Activated CD8-positive, alpha-beta T cell treated with anti-CD3 and anti-CD28 coated beads, Interleukin-2, amount 10 ng/mL, durations not matched to agents 7 days and 5 days (primary cell): ENCODE results near the gene FXR2. TPM values are rescaled to one million over a fixed set of nuclear protein-coding genes. Genes with fewer than 3 reads are reported as not detected.
A peak's percentile ranks its signal among the peaks of the same experiment; 100 is the strongest.

ENCODE experiments used
- ATAC-seq: fragments of 150-1000 bp; cut with Tn5 transposase; one replicate; pipeline ENCODE4 v1.10.0; 2021; ENCODE audit warnings: moderate library complexity
- CTCF ChIA-PET: fragments of 350-600 bp; sonication (Branson Sonifier 250); formaldehyde crosslinking; loops from one replicate; lab custom pipeline; 2021; ENCODE audit warnings: antibody characterized with exemption; lab: Charles Lee
- POLR2A ChIA-PET: fragments of 350-600 bp; sonication (Branson Sonifier 250); formaldehyde crosslinking; loops from one replicate; lab custom pipeline; 2021; ENCODE audit warnings: antibody characterized with exemption; lab: Charles Lee
- DNase-seq: peaks from one replicate; pipeline ENCODE4 v3.0.0-alpha.2; 2020
- H3K27ac Mint-ChIP-seq: one replicate; pipeline ENCODE4 v1.8.0; 2021; ENCODE audit warnings: mild to moderate bottlenecking, mixed read lengths
- H3K27me3 Mint-ChIP-seq: one replicate; pipeline ENCODE4 v1.8.0; 2021; ENCODE audit warnings: low read depth, mixed read lengths
- H3K36me3 Mint-ChIP-seq: one replicate; pipeline ENCODE4 v1.8.0; 2021; ENCODE audit warnings: low read depth, mixed read lengths
- H3K4me1 Mint-ChIP-seq: one replicate; pipeline ENCODE4 v1.8.0; 2021; ENCODE audit warnings: low read depth, mixed read lengths
- H3K4me3 Mint-ChIP-seq: one replicate; pipeline ENCODE4 v1.8.0; 2021; ENCODE audit warnings: mild to moderate bottlenecking, mixed read lengths
- H3K9me3 Mint-ChIP-seq: one replicate; pipeline ENCODE4 v1.8.0; 2022; ENCODE audit warnings: mixed read lengths; ENCODE audit not compliant: insufficient read depth
- total RNA-seq, 2 experiments: library from RNA; stranded (reverse); gene quantifications; one replicate each; pipeline ENCODE4 v1.2.3, GENCODE V29; 2021

Gene FXR2
- total RNA-seq, 2 experiments from 2014 or later = 27.6 to 31.8 TPM

DNA sequence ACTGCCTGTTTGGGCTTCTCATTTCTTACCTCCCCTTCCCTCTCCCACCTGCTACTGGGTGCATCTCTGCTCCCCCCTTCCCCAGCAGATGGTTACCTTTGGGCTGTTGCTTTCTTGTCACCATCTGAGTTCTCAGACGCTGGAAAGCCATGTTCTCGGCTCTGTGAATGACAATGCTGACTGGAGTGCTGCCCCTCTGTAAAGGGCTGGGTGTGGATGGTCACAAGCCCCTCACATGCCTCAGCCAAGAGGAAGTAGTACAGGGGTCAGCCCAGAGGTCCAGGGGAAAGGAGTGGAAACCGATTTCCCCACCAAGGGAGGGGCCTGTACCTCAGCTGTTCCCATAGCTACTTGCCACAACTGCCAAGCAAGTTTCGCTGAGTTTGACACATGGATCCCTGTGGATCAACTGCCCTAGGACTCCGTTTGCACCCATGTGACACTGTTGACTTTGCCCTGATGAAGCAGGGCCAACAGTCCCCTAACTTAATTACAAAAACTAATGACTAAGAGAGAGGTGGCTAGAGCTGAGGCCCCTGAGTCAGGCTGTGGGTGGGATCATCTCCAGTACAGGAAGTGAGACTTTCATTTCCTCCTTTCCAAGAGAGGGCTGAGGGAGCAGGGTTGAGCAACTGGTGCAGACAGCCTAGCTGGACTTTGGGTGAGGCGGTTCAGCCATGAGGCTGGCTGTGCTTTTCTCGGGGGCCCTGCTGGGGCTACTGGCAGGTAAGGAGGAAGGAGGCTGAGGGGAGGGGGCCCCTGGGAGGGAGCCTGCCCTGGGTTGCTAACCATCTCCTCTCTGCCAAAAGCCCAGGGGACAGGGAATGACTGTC lies 35.5 kb downstream of the FXR2 start, which contains the start of gene CD68:
Gene CD68 (plus strand): TSS at position 638 of the 833 bp plus-strand sequence. CDS start 40 bp downstream, at position 678.
- H3K4me1 Mint-ChIP-seq = peaks cover 91% of the 10 kb centered on the region
- POLR2A ChIA-PET = interaction anchor here (1.0 to 6.8 kb wide), 6 partner anchors 7 to 278 kb away, joined by 3 to 105 read pairs (median 9); partner anchors contain the start of genes NAA38, POLR2A, SENP3 and SOX15
- H3K36me3 Mint-ChIP-seq = peaks cover 77% of the 10 kb centered on the region
- no peaks in the 10 kb centered on the region for H3K9me3 Mint-ChIP-seq
- no peaks in the 10 kb centered on the region for H3K27me3 Mint-ChIP-seq
- ATAC-seq = peak; percentile 34
- peak; percentile 77 for DNase-seq
- CTCF ChIA-PET = interaction anchor here (1.0 to 2.6 kb wide), 3 partner anchors 10 to 109 kb away, joined by 5 to 14 read pairs (median 13); partner anchors contain the start of genes SENP3, SOX15 and WRAP53
- peak within 1 kb of the TSS; percentile 55 for H3K4me3 Mint-ChIP-seq
- peak within 1 kb of the TSS; percentile 87 for H3K27ac Mint-ChIP-seq

GRCh38 chr17:7577327-7578199 lies 37.1 kb downstream of the FXR2 start:
- Mint-ChIP-seq H3K36me3 (peaks cover 91% of the 10 kb centered on the region), H3K9me3 (no peaks in the 10 kb centered on the region), H3K4me1 (peaks cover 88% of the 10 kb centered on the region), H3K27me3 (no peaks in the 10 kb centered on the region), H3K27ac (peak overlapping the region; percentile 100), H3K4me3 (peak overlapping the region; percentile 50)
- POLR2A ChIA-PET = interaction anchor here (5.4 kb wide), 1 partner anchor 110 kb away, joined by 50 read pairs; the partner anchor contains the start of genes TP53 and WRAP53
- CTCF ChIA-PET = interaction anchor here (0.9 to 4.1 kb wide), 2 partner anchors 12 to 110 kb away, joined by 4 to 23 read pairs; partner anchors contain the start of genes SOX15, TP53 and WRAP53
- DNase-seq = no peak
- no peak for ATAC-seq

DNA sequence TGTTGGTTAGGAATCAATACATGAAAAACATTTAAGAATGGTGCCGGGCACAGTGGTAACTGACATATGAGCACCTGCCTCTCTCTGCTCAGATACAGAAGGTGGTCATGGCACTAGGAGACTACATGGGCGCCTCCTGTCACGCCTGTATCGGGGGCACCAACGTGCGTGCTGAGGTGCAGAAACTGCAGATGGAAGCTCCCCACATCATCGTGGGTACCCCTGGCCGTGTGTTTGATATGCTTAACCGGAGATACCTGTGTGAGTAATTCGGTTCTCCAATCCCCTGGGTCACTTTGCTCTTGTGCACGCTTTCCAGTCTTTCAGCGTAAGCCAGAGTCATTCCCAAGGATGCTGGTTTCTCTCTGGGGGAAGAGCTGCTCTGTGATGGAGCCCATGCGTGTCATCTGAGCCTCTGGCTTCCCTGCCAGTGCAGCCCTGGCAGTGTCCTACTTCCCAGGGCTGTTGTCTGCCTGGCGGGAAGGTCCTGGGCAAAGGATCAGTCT lies 38.2 kb downstream of the FXR2 start:
- Mint-ChIP-seq H3K27ac (peak overlapping the region; percentile 100), H3K4me1 (peaks cover 82% of the 10 kb centered on the region), H3K27me3 (no peaks in the 10 kb centered on the region), H3K4me3 (peak overlapping the region; percentile 93), H3K36me3 (peaks cover 88% of the 10 kb centered on the region), H3K9me3 (no peaks in the 10 kb centered on the region)
- ChIA-PET POLR2A (interaction anchor here (1.0 to 7.4 kb wide), 5 partner anchors 6 to 111 kb away, joined by 3 to 105 read pairs (median 9); partner anchors contain the start of genes CD68, MPDU1, TP53 and WRAP53), CTCF (interaction anchor here (0.9 to 7.6 kb wide), 5 partner anchors 13 to 531 kb away, joined by 3 to 43 read pairs (median 12); partner anchors contain the start of genes SENP3, SOX15, TP53 and WRAP53)
- no peak for ATAC-seq
- DNase-seq = no peak

GRCh38 chr17:7575959-7576358 lies 38.7 kb downstream of the FXR2 start:
- POLR2A ChIA-PET = interaction anchor here (0.6 to 7.4 kb wide), 7 partner anchors 7 to 240 kb away, joined by 3 to 105 read pairs (median 3); partner anchors contain the start of genes ACAP1, CD68, MPDU1 and TP53
- Mint-ChIP-seq H3K4me3 (peak overlapping the region; percentile 93), H3K9me3 (no peaks in the 10 kb centered on the region), H3K36me3 (peaks cover 87% of the 10 kb centered on the region), H3K27me3 (no peaks in the 10 kb centered on the region), H3K4me1 (peaks cover 82% of the 10 kb centered on the region), H3K27ac (peak overlapping the region; percentile 100)
- ATAC-seq = no peak
- no peak for DNase-seq
- CTCF ChIA-PET = interaction anchor here (0.8 to 7.6 kb wide), 6 partner anchors 11 to 530 kb away, joined by 3 to 43 read pairs (median 8); partner anchors contain the start of genes SENP3, SOX15, TP53 and WRAP53

- ChIA-PET CTCF (interaction anchor here (0.8 to 7.6 kb wide), 6 partner anchors 12 to 530 kb away, joined by 3 to 43 read pairs (median 8); partner anchors contain the start of genes SENP3, SOX15, TP53 and WRAP53), POLR2A (interaction anchor here (0.6 to 7.4 kb wide), 7 partner anchors 7 to 239 kb away, joined by 3 to 105 read pairs (median 3); partner anchors contain the start of genes ACAP1, CD68, MPDU1 and TP53)
- H3K27ac Mint-ChIP-seq = peak overlapping the region; percentile 100
- ATAC-seq (no peak), DNase-seq (no peak)
- peaks cover 87% of the 10 kb centered on the region for H3K36me3 Mint-ChIP-seq
- no peaks in the 10 kb centered on the region for H3K27me3 Mint-ChIP-seq
- peak overlapping the region; percentile 93 for H3K4me3 Mint-ChIP-seq
- no peaks in the 10 kb centered on the region for H3K9me3 Mint-ChIP-seq
- peaks cover 82% of the 10 kb centered on the region for H3K4me1 Mint-ChIP-seq
Measured at GRCh38 chr17:7575481-7575883, 39.2 kb downstream of the FXR2 start.

- CTCF ChIA-PET = interaction anchor here (1.1 to 7.6 kb wide), 7 partner anchors 9 to 138 kb away, joined by 4 to 43 read pairs (median 10); partner anchors contain the start of genes MPDU1, SENP3, SOX15 and TP53
- ATAC-seq (no peak), DNase-seq (no peak)
- Mint-ChIP-seq H3K9me3 (no peaks in the 10 kb centered on the region), H3K4me3 (peak overlapping the region; percentile 93), H3K27ac (peak overlapping the region; percentile 100), H3K36me3 (peaks cover 87% of the 10 kb centered on the region), H3K4me1 (peaks cover 78% of the 10 kb centered on the region), H3K27me3 (no peaks in the 10 kb centered on the region)
- POLR2A ChIA-PET = interaction anchor here (0.6 to 7.4 kb wide), 16 partner anchors 8 to 767 kb away, joined by 3 to 105 read pairs (median 3); partner anchors contain the start of genes ATP1B2, CD68, MPDU1 and POLR2A
Measured at GRCh38 chr17:7574176-7574953, 40.3 kb downstream of the FXR2 start.

GRCh38 chr17:7573324-7574080 lies 41.2 kb downstream of the FXR2 start:
- Mint-ChIP-seq H3K27ac (peak overlapping the region; percentile 100), H3K4me3 (peak overlapping the region; percentile 93), H3K36me3 (peaks cover 81% of the 10 kb centered on the region), H3K4me1 (peaks cover 69% of the 10 kb centered on the region), H3K9me3 (no peaks in the 10 kb centered on the region), H3K27me3 (no peaks in the 10 kb centered on the region)
- ChIA-PET POLR2A (interaction anchor here (0.6 to 7.4 kb wide), 18 partner anchors 9 to 768 kb away, joined by 3 to 105 read pairs (median 3); partner anchors contain the start of genes ATP1B2, CD68, GABARAP and MPDU1), CTCF (interaction anchor here (1.1 to 7.6 kb wide), 5 partner anchors 10 to 137 kb away, joined by 4 to 43 read pairs (median 10); partner anchors contain the start of genes MPDU1, SENP3, TP53 and WRAP53)
- DNase-seq (peak; percentile 96), ATAC-seq (peak; percentile 45)

DNA sequence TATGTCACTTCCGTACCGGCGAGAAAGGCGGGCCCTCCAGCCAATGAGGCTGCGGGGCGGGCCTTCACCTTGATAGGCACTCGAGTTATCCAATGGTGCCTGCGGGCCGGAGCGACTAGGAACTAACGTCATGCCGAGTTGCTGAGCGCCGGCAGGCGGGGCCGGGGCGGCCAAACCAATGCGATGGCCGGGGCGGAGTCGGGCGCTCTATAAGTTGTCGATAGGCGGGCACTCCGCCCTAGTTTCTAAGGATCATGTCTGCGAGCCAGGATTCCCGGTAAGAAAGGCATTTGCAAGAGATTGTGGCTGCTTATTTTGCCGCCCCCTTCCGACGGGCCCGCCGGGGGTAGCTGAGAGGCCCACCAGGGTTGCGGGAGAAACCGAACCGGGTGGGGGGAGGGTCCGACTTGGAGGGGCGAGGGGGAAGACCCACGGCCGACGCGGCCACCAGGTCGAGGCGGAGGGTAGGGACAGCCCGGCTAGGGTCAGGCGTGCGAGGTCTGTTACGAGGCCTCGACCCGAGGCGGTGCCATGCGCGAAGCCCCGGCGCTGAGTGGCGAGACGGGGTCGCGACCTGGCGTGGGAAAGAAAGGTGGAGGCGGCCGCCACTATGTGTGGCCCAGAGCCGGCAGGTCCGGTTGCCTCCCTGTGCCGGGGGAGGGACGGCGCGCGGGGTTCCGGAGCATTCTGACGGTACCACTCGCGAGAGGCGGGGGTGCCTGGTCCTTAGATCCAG lies 41.9 kb downstream of the FXR2 start:
- H3K27ac Mint-ChIP-seq = peak overlapping the region; percentile 100
- peaks cover 62% of the 10 kb centered on the region for H3K4me1 Mint-ChIP-seq
- no peaks in the 10 kb centered on the region for H3K27me3 Mint-ChIP-seq
- no peak for DNase-seq
- H3K9me3 Mint-ChIP-seq = no peaks in the 10 kb centered on the region
- peak; percentile 13 for ATAC-seq
- peaks cover 74% of the 10 kb centered on the region for H3K36me3 Mint-ChIP-seq
- CTCF ChIA-PET = interaction anchor here (1.0 to 7.6 kb wide), 5 partner anchors 11 to 136 kb away, joined by 3 to 43 read pairs (median 6); partner anchors contain the start of gene SENP3
- peak overlapping the region; percentile 93 for H3K4me3 Mint-ChIP-seq
- POLR2A ChIA-PET = interaction anchor here (0.7 to 7.4 kb wide), 12 partner anchors 9 to 330 kb away, joined by 3 to 105 read pairs (median 4); partner anchors contain the start of genes ACAP1, CD68, GABARAP and MPDU1

- Mint-ChIP-seq H3K27ac (peak overlapping the region; percentile 100), H3K4me3 (peak overlapping the region; percentile 93), H3K27me3 (no peaks in the 10 kb centered on the region), H3K4me1 (peaks cover 57% of the 10 kb centered on the region), H3K9me3 (no peaks in the 10 kb centered on the region), H3K36me3 (peaks cover 73% of the 10 kb centered on the region)
- ATAC-seq (peak; percentile 88), DNase-seq (peak; percentile 100)
- ChIA-PET POLR2A (interaction anchor here (1.1 to 7.4 kb wide), 8 partner anchors 9 to 235 kb away, joined by 3 to 105 read pairs (median 4); partner anchors contain the start of genes ACAP1, CD68, MPDU1 and SENP3), CTCF (interaction anchor here (1.0 to 7.6 kb wide), 4 partner anchors 11 to 136 kb away, joined by 3 to 43 read pairs (median 7); partner anchors contain the start of genes SENP3, TP53 and WRAP53)
Measured at GRCh38 chr17:7572338-7572587, 42.4 kb downstream of the FXR2 start.
